Neural progenitor cell (in vitro differentiated cells): Measurements from ENCODE around the gene KDM4B.

ENCODE experiments used
- CTCF ChIP-seq: fragments of 200-600 bp; sonication (generic); IDR thresholded peaks from 2 replicates; pipeline ENCODE4 v1.5.1; 2017; ENCODE audit warnings: antibody characterized with exemption, mild to moderate bottlenecking
- EZH2phosphoT487 ChIP-seq: fragments of 200-600 bp; sonication (generic); IDR thresholded peaks from 2 replicates; pipeline ENCODE4 v1.6.1; 2017; ENCODE audit warnings: antibody characterized with exemption

- TF ChIP-seq CTCF: no peak
- TF ChIP-seq EZH2phosphoT487: no peak
Measured at GRCh38 chr19:5153601-5154128, 184.8 kb downstream of the KDM4B start.
